ENCODE data around the gene SLC66A1. TPM values are rescaled to one million over a fixed set of nuclear protein-coding genes. Genes with fewer than 3 reads are reported as not detected.

The SLC66A1 gene
- total RNA-seq, 2 experiments from 2014 or later, result 6.5 to 6.8 TPM

DNA sequence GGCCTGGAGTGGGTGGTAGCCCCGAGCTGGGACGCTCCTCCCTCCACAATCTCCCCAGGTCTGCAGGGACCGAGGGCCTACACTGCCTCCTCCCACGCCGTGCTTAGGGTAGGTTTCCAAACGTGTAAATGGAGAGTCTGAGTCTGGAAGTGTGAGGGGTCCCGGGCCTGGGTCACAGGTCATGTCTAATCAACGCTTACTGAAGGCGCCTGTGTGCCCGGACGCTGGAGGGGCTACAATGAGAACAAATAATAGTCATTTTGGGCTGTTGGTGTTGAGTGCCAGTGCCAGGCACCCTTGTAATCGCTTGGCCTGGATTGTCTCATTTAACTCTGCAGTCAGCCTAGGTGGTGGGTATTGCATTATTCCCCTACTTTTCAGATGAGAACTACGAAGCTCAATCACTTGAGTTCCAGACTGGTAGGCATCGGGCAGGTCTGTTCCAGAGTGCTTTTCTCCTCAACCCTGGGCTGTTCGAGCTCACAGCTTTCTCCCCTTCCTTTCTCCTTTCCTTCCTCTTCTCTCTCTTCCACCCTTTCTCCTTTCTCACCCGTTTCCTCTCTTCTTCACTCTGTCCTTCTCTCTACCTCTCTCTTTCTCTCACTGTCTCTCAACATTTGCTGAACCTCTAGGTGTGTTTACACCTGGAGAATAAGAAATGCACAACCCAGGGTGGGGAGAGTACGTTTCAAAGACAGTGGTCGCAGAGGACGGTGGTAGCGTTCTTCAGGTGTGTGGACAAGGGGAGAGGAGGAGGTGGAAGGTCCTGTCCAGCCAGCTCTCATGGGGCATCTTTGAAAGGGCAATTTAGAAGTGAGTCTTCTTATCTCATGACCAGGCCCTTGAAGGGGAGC is 883 bp downstream of the SLC66A1 start:
- peaks cover 34% of the 10 kb centered on the region for H3K4me1 Mint-ChIP-seq
- H3K4me3 Mint-ChIP-seq, result peak overlapping the region; percentile 80
- no peak for DNase-seq
- no peaks in the 10 kb centered on the region for H3K9me3 Mint-ChIP-seq
- H3K27me3 Mint-ChIP-seq, result no peaks in the 10 kb centered on the region
- no peaks in the 10 kb centered on the region for H3K36me3 Mint-ChIP-seq
- H3K27ac Mint-ChIP-seq, result peak overlapping the region; percentile 52

DNA sequence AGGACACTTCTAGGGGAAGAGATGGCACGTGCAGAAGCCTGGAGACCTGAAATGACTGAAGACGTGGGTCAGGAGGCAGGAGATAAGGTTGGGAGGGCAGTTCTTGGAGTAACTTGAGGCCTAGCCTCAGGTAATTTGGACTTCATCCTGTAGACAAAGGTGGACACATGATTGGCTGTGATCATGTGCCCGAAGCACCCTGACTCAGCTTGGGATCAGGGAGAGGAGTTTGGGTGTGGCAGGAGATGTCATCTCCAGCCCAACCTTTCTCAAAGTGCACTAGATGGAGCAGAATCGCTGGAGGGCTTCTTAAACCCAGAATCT is 1.5 kb downstream of the SLC66A1 start:
- Mint-ChIP-seq H3K36me3 (no peaks in the 10 kb centered on the region), H3K27me3 (no peaks in the 10 kb centered on the region), H3K9me3 (no peaks in the 10 kb centered on the region), H3K27ac (peak overlapping the region; percentile 52), H3K4me3 (peak overlapping the region; percentile 80), H3K4me1 (peaks cover 34% of the 10 kb centered on the region)
- DNase-seq, result no peak

DNA sequence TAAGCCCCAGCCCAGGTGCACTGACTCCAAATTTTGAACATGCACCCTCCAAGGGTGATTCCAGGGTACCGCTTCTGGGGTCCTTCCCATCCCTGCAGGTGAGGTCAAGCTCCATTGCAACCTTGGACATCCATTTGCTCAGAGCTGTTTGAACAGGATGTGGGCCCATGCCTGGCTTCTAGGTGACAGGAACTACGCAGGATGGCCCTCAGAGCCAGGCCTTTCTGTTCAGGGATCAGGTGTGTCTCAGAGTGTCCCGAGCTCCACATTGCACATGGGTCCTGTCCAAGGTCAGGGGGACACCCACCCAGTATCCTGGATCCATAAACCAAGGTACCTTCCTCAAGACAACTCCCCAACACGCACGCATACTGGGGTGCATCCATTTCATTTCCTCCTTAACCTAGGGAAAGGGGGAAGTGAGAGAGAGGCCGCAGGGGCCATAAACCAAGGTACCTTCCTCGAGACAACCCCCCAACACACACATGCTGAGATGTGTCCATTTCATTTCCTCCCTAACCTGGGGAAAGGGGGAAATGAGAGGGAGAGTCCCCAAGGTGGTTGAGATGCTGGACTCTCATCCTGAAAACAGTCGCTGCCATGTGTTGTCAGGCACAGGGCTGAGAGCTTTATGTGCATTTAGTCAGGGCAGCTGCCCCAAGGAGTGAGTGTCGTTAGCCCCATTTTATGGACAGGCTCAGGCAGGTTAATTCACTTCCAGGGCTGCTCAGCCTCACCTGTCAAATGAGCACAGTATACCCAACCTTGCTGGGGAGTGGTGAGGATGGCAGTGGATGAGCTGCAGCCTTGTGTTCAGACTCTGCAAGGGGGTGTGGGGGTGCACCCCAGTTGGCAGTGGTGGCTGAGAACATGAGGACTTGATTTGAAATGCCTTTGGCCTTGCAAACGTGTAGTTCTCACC is 2.1 kb downstream of the SLC66A1 start:
- Mint-ChIP-seq H3K9me3 (no peaks in the 10 kb centered on the region), H3K4me1 (peaks cover 34% of the 10 kb centered on the region), H3K27ac (no peak overlapping the region), H3K4me3 (no peak overlapping the region), H3K27me3 (no peaks in the 10 kb centered on the region), H3K36me3 (no peaks in the 10 kb centered on the region)
- no peak for DNase-seq

DNA sequence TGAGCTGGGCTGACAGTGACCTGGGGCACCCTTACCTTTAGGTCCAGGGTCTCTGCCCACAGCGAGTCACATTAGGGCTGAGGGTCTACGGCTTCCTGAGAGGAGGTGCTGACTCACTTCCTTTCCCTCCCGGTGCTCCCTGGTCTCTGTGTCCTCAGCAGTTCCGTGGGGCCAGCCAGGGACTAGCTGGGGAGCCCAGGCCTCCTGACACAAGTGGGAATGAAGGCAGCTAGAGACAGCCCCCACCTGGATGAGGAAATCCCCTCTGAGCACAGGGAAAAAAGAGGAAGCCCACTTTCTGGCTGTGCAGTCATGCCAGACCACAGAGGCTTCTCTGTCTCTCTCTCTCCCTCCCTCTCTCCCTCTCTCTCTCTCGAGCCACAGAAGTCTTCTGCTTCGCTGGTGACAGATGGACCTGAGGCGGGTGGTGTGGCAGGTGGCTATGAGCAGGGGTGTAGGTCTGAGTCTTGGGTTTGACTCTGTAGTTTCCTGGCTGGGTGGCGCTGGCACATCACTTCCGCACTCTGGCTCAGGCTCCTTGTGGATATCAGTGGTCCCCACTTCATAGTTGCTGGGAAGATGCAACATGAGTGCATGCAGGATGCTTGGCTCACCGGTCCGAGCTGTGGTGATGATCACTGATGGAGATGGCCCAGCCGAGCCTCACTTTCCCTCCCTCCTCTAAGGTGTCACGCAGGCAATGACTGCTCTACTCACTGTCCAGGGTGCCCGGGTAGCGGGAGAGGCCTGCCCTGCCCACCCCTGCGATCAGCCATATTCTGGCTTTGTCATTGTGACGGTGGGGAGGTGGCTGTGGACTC is 3.5 kb downstream of the SLC66A1 start:
- Mint-ChIP-seq H3K36me3 (no peaks in the 10 kb centered on the region), H3K27me3 (no peaks in the 10 kb centered on the region), H3K9me3 (no peaks in the 10 kb centered on the region), H3K27ac (no peak overlapping the region), H3K4me3 (no peak overlapping the region), H3K4me1 (peaks cover 30% of the 10 kb centered on the region)
- no peak for DNase-seq

DNA sequence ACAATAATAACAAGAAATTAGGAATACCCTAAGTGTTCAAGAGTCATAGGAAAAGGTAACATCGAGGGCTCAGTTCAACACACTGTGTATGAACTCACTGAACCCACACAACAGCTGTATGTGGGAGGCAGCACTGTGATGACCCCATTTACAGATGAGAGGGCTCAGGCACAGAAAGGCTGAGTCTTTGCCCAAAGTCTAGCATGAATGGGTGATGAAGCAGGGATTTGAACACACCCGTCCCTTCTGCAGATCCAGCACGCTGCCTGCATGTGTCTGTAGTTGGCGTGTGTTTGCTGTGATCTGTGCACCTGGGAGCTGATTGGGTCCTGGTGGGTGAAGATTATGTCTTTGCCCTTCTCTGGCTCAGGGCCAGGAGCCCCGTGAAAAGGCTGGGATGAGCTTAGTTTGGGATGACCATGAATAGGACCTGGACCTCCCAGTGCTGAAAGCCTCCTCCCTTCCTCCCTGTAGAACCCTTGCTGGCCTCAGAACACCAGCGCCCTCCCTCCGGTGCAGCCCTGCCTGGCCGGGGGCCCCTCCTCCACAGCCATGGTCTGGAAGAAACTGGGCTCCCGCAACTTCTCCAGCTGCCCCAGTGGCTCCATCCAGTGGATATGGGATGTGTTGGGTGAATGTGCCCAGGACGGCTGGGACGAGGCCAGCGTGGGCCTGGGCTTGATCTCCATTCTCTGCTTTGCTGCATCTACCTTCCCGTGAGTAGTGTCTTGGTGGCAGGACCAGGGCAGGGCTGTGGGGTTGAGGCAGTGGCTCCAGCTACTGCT is 5.2 kb downstream of the SLC66A1 start:
- Mint-ChIP-seq H3K27ac (no peak overlapping the region), H3K4me3 (no peak overlapping the region), H3K27me3 (no peaks in the 10 kb centered on the region), H3K4me1 (peaks cover 25% of the 10 kb centered on the region), H3K36me3 (no peaks in the 10 kb centered on the region), H3K9me3 (no peaks in the 10 kb centered on the region)
- no peak for DNase-seq

DNA sequence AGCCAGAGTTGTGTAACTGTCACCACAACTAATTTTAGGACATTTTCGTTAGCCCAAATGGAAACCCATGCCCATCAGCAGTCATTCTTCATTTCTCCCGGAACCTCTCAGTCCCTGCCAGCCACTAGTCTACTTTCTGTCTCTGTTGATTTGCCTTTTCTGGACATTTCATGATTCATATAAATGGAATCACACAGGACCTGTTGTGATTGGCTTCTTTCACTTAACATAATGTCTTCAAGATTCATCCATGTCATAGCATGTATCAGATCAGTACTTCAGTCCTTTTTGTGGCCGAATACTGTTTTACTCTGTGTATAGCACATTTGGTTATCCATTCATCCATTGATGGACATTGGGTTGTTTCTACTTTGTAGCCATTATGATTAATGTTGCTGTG is 7.1 kb downstream of the SLC66A1 start:
- no peak overlapping the region for H3K4me3 Mint-ChIP-seq
- H3K9me3 Mint-ChIP-seq, result no peaks in the 10 kb centered on the region
- no peak overlapping the region for H3K27ac Mint-ChIP-seq
- H3K36me3 Mint-ChIP-seq, result no peaks in the 10 kb centered on the region
- peaks cover 11% of the 10 kb centered on the region for H3K4me1 Mint-ChIP-seq
- no peak for DNase-seq
- no peaks in the 10 kb centered on the region for H3K27me3 Mint-ChIP-seq

DNA sequence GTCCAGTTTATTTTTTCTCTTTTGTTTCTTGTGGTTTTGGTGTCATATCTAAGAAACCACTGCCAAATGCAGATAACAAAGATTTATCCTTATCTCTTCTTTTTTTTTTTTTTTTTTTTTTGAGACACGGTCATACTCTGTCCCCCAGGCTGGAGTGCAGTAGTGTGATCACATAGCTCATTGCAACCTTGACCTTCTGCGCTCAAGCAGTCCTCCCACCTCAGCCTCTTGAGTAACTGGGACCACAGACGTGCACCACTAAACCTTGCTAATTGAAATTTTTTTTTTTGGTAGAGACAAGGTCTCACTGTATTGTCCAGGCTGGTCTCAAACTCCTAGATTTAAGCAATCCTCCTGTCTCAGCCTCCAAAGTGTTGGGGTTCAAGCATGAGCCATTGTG is 8.9 kb downstream of the SLC66A1 start:
- Mint-ChIP-seq H3K9me3 (no peaks in the 10 kb centered on the region), H3K36me3 (no peaks in the 10 kb centered on the region), H3K4me3 (no peak overlapping the region), H3K27me3 (no peaks in the 10 kb centered on the region), H3K27ac (no peak overlapping the region), H3K4me1 (no peaks in the 10 kb centered on the region)
- DNase-seq, result no peak

DNA sequence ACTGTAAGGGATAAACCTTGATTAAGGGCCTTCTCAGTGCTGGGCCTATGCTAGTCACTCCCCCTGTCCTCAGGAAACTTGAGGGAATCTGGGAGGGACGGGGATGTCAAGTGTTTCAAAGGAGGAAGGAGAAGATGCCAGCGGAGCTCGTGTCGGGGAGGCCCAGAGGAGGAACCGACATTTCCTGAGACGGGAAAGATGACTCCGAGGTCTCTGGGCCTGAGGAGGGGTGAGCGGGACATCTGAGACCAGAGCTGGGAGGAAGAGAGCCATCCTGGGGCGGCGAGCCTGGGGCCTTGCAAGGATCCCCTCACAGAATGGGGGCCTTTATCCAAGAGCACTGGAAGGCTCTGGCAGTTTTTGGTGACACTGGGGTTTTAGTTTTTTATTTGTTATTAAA is 10.4 kb downstream of the SLC66A1 start:
- no peak for DNase-seq
- Mint-ChIP-seq H3K36me3 (no peaks in the 10 kb centered on the region), H3K4me1 (no peaks in the 10 kb centered on the region), H3K4me3 (no peak overlapping the region), H3K27ac (no peak overlapping the region), H3K9me3 (no peaks in the 10 kb centered on the region), H3K27me3 (no peaks in the 10 kb centered on the region)

DNA sequence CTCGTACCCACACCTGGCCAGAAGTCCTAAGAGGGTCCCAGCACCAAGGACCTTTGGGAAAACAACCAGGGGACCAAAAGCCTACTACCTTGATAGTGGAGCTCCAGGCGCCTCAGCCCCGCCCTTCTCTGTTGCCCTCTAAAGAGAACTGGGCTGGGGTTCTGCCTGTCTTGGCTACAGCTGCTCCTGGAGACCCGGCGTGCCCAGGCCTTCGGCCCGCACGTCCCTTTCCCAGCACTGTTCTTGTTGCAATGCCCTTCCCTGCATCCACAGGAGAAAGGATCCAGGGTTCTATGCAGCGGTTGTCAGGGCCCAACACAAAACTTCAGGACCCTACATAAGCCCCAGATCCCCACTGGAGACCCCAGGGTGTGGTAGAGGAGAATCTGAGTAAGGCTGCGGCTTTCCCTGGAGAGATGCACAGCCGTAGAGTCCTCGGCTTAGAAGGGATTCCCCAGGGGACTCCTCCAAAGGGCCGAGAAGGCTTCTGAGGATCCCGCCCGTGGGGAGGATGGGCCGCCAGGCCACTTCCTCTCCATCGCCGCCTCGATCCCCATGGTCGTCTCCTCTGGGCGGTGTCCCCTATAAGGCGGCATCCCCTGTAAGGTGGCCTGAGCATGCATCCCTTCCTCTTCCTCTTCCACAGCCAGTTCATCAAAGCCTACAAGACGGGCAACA is 12.0 kb downstream of the SLC66A1 start:
- H3K9me3 Mint-ChIP-seq, result no peaks in the 10 kb centered on the region
- H3K4me1 Mint-ChIP-seq, result no peaks in the 10 kb centered on the region
- no peaks in the 10 kb centered on the region for H3K27me3 Mint-ChIP-seq
- H3K27ac Mint-ChIP-seq, result no peak overlapping the region
- H3K4me3 Mint-ChIP-seq, result no peak overlapping the region
- H3K36me3 Mint-ChIP-seq, result no peaks in the 10 kb centered on the region
- DNase-seq, result no peak

DNA sequence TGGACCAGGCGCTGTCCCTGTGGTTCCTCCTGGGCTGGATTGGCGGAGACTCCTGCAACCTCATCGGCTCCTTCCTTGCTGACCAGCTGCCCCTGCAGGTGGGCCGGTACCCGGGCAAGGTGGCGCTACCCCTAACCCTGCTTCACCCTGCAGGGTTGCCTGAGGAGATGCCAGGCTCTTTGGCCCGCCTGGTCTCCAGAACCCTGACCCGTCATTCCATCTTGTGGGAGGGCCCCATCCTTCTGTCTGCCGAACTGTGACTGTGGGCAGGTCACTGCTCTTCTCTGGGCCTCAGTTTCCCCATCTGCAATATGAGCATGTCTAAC is 12.5 kb downstream of the SLC66A1 start:
- Mint-ChIP-seq H3K4me3 (no peak overlapping the region), H3K27me3 (no peaks in the 10 kb centered on the region), H3K36me3 (no peaks in the 10 kb centered on the region), H3K4me1 (no peaks in the 10 kb centered on the region), H3K27ac (no peak overlapping the region), H3K9me3 (no peaks in the 10 kb centered on the region)
- no peak for DNase-seq

DNA sequence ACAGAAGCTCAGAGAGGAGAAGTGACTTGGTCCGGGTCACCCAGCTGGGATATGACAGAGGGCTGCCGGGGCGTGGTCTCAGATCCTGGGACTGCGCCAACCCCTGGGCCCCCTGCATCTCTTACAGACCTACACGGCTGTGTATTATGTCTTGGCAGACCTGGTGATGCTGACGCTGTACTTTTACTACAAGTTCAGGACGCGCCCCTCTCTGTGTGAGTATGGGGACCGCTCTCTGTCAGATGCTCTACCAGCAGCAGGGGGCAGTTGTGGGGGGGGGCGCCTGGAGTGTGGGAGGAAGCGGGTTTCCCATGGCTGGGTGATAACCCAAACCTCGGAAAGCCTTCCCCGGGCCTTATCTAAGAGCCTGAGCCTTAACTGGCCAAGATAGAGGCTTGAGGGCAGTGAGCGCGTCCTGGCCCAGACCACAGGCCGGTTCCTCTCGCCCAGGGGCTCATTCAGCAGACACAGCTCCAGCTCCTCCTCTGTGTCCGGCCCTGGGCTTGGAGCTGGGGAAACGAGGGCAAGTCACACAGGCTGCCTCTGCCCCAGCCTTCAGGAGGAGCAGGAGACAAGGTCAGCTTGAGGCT is 13.3 kb downstream of the SLC66A1 start:
- DNase-seq, result no peak
- Mint-ChIP-seq H3K4me3 (no peak overlapping the region), H3K4me1 (no peaks in the 10 kb centered on the region), H3K27me3 (no peaks in the 10 kb centered on the region), H3K36me3 (no peaks in the 10 kb centered on the region), H3K27ac (no peak overlapping the region), H3K9me3 (no peaks in the 10 kb centered on the region)

DNA sequence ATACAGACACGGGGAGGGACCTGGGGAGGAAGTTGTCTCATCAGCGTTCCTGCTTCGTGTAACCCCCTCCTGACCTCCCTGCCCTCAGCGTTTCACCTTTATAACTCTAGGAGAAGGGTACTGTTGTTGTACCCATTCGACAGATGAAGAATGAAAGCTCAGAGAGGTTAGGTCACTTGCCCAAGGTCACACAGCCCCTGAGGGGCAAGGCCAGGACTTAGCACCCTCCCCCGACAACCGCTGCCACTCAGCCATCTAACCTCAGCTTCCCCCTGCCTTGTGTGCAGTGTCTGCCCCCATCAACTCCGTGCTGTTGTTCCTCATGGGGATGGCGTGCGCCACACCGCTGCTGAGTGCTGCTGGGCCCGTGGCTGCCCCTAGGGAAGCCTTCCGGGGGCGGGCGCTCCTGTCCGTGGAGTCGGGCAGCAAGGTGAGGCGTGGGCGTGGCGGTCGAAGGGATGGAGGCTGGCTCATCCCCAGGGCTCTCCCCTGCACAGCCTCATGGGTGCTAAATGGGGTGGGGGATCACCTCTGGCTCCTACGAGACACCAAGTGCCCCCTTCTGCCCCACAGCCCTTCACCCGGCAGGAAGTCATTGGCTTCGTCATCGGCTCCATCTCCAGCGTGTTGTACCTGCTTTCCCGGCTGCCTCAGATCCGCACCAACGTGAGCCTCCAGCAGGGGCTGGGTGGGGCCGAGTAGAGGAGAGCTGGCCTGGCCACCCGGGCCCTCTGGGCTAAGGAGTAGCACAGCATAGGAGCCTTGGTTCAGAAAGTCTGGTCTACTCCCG is 14.0 kb downstream of the SLC66A1 start:
- Mint-ChIP-seq H3K27ac (no peak overlapping the region), H3K4me3 (no peak overlapping the region), H3K4me1 (no peaks in the 10 kb centered on the region), H3K27me3 (no peaks in the 10 kb centered on the region), H3K9me3 (no peaks in the 10 kb centered on the region), H3K36me3 (no peaks in the 10 kb centered on the region)
- no peak for DNase-seq

DNA sequence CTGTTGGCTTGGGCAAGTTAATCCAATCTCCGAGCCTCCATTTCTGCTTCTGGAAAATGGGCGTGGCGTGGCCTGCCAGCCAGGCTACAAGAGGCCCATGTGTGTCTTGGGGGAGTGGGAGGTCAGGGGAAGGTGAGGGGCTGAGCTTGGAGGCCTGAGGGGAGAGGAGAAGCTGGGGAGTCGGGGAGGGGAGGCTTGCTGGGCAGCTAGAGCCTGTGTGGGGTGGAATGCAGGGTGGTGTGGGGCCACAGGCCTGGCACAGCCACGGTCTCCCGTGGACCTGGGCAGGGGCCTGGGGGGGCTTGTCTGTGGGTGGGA is 14.6 kb downstream of the SLC66A1 start:
- no peak overlapping the region for H3K4me3 Mint-ChIP-seq
- H3K27ac Mint-ChIP-seq, result no peak overlapping the region
- H3K27me3 Mint-ChIP-seq, result no peaks in the 10 kb centered on the region
- H3K36me3 Mint-ChIP-seq, result no peaks in the 10 kb centered on the region
- no peaks in the 10 kb centered on the region for H3K4me1 Mint-ChIP-seq
- H3K9me3 Mint-ChIP-seq, result no peaks in the 10 kb centered on the region
- no peak for DNase-seq
